Activated naive CD8-positive, alpha-beta T cell treated with anti-CD3 and anti-CD28 coated beads, Interleukin-2, amount 10 ng/mL, durations not matched to agents 7 days and 5 days (primary cell): Measurements from ENCODE around the gene KIFBP. TPM values are rescaled to one million over a fixed set of nuclear protein-coding genes. Genes with fewer than 3 reads are reported as not detected.

ENCODE experiments used
- ATAC-seq: fragments of 150-1000 bp; cut with Tn5 transposase; one replicate; pipeline ENCODE4 v1.10.0; 2021; ENCODE audit warnings: low read depth, moderate library complexity
- POLR2A ChIA-PET: fragments of 350-600 bp; sonication (Branson Sonifier 250); formaldehyde crosslinking; loops from one replicate; lab custom pipeline; 2021; ENCODE audit warnings: antibody characterized with exemption; lab: Charles Lee
- DNase-seq: peaks from one replicate; pipeline ENCODE4 v3.0.0; 2021
- H3K27ac Mint-ChIP-seq: one replicate; pipeline ENCODE4 v1.8.0; 2022; ENCODE audit warnings: mild to moderate bottlenecking, mixed read lengths
- H3K27me3 Mint-ChIP-seq: one replicate; pipeline ENCODE4 v1.8.0; 2022; ENCODE audit warnings: mild to moderate bottlenecking, moderate library complexity, mixed read lengths
- H3K36me3 Mint-ChIP-seq: one replicate; pipeline ENCODE4 v1.8.0; 2021; ENCODE audit warnings: mild to moderate bottlenecking, mixed read lengths
- H3K4me1 Mint-ChIP-seq: one replicate; pipeline ENCODE4 v1.8.0; 2021; ENCODE audit warnings: mixed read lengths
- H3K4me3 Mint-ChIP-seq: one replicate; pipeline ENCODE4 v1.8.0; 2022; ENCODE audit warnings: mild to moderate bottlenecking, moderate library complexity, mixed read lengths
- H3K9me3 Mint-ChIP-seq: one replicate; pipeline ENCODE4 v1.8.0; 2021; ENCODE audit warnings: mixed read lengths
- total RNA-seq, 2 experiments: library from RNA; stranded (reverse); gene quantifications; one replicate each; pipeline ENCODE4 v1.2.3, GENCODE V29; 2021

The KIFBP gene
- total RNA-seq, 2 experiments from 2014 or later, result 13.7 TPM

DNA sequence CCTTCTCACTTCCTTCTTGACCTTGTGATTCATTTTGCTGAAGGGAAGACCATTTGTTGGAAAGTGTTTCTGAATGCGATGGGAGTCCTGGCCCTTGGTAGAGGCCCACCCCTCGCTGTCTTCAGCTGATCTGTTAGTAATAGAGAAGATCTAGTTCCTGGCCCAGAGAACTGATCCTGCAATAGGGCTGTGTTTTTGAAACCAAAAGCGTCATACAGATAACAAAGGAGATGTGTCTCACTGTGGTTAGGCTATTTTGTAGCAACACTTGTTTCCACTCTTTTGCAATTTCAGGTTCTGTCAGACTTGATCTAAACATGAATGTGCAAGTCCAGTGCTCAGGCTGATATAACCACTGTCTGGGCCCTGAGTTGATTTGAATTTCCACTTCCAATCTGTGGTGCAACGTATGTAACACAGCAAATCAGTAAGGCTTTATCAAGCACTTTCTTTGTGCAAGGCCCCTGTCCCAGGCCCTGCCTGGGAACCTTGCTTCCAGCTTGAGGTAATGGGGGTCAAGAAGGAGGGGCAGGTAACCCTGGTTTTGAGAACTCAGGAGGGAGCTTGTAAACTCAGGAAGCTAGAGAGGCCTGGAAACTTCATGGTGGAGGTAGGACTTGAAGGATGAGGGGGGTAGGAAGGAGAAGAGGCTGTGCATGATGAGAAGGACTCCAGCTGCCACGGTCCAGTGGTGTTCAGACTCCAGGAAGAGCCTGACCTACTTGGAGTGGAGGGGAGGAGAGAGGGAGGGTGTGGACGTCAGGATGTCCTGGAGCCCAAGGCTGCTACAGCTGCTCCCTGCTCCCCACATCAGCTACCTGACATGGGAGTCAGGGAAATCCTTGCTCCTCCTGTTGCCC lies 57.1 kb downstream of the KIFBP start:
- POLR2A ChIA-PET, result interaction anchor here (0.8 to 3.0 kb wide), 5 partner anchors 9 to 44 kb away, joined by 3 to 21 read pairs (median 3); partner anchors contain the start of gene SRGN
- H3K27ac Mint-ChIP-seq, result peak overlapping the region; percentile 90
- DNase-seq, result peak; percentile 43
- ATAC-seq, result peak; percentile 63
- H3K9me3 Mint-ChIP-seq, result no peaks in the 10 kb centered on the region
- H3K4me3 Mint-ChIP-seq, result peak overlapping the region; percentile 58
- H3K4me1 Mint-ChIP-seq, result peaks cover 25% of the 10 kb centered on the region
- H3K27me3 Mint-ChIP-seq, result no peaks in the 10 kb centered on the region
- H3K36me3 Mint-ChIP-seq, result no peaks in the 10 kb centered on the region

DNA sequence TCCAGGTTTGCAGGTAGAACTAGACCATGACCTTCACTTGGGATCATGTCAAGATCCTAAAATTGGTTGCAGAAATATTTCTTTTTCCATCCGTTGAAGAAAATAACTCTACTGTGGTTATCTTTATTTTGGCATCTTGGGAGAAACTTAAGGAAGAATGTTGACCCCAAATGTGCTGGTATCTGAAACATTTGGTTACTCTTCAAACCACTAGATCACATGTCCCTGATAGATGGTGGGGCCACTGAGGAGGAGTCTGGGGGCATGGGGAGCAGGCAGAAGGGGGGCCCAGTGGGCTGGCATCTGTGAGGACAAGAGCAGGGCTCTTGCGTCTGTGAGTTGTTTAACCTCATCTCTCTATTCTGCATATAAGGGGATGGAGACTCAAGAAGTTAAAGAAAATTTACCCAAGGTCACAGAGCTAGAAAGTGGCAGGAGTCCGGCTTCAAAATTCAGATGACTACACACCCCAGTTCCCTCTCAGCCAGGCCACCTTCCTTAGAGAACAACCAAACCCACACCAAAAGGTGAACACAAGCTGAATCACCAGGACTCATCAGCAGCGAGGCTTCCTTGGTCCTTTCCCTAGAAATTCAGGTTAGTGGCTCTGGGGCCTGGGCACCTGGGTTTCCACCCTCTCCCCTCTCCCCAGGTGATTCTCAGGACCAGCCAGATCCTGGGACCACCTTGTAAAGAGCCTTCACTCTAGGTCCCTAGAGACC lies 58.7 kb downstream of the KIFBP start:
- POLR2A ChIA-PET, result no interaction called here
- DNase-seq (no peak), ATAC-seq (no peak)
- Mint-ChIP-seq H3K4me3 (no peak overlapping the region), H3K36me3 (no peaks in the 10 kb centered on the region), H3K27me3 (no peaks in the 10 kb centered on the region), H3K4me1 (peaks cover 35% of the 10 kb centered on the region), H3K9me3 (no peaks in the 10 kb centered on the region), H3K27ac (peak overlapping the region; percentile 43)

DNA sequence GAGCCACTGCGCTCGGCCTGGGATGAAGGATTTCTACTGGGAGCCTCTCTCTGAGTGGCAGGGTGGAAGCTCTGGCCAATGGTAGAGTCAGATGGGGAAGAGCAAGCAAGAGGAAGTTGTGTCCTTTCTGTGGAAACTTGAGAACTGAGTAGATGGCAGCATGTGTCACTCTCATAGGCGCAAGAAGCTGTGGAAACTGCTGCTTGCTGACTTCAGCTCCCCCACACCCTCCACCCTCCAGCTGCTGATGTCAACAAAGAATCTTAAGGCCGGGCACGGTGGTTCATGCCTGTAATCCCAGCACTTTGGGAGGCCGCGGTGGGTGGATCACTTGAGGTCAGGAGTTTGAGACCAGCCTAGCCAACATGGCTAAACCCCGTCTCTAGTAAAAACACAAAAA lies 59.5 kb downstream of the KIFBP start:
- ATAC-seq (no peak), DNase-seq (no peak)
- Mint-ChIP-seq H3K4me3 (no peak overlapping the region), H3K27ac (no peak overlapping the region), H3K4me1 (peaks cover 43% of the 10 kb centered on the region), H3K9me3 (no peaks in the 10 kb centered on the region), H3K36me3 (no peaks in the 10 kb centered on the region), H3K27me3 (no peaks in the 10 kb centered on the region)
- POLR2A ChIA-PET, result interaction anchor here (1.6 kb wide), 1 partner anchor 44 kb away, joined by 3 read pairs; no protein-coding TSS in a partner anchor

DNA sequence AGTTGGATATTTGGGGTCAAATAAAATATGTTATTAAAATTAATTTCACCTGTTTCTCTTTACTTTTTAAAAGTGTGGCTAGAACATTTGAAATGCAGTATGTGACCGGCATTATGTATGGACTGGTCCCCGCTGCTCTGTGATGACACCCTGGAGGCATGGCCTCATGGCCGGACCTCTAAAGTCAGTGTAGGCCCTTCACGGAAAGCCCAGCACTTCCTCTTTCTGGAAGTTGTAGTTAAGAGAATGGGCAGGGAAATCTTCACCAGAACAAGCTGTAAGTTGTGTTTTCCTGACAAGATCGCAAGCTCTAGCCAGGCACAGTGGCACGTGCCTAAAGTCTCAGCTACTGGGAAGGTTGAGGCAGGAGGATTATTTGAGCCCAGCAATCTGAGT lies 61.0 kb downstream of the KIFBP start:
- Mint-ChIP-seq H3K9me3 (no peaks in the 10 kb centered on the region), H3K4me1 (peaks cover 41% of the 10 kb centered on the region), H3K36me3 (no peaks in the 10 kb centered on the region), H3K27ac (peak overlapping the region; percentile 68), H3K4me3 (no peak overlapping the region), H3K27me3 (no peaks in the 10 kb centered on the region)
- POLR2A ChIA-PET, result interaction anchor here (0.5 to 1.6 kb wide), 3 partner anchors 39 to 276 kb away, joined by 3 read pairs; partner anchors contain the start of gene SRGN
- ATAC-seq, result no peak
- DNase-seq, result no peak

DNA sequence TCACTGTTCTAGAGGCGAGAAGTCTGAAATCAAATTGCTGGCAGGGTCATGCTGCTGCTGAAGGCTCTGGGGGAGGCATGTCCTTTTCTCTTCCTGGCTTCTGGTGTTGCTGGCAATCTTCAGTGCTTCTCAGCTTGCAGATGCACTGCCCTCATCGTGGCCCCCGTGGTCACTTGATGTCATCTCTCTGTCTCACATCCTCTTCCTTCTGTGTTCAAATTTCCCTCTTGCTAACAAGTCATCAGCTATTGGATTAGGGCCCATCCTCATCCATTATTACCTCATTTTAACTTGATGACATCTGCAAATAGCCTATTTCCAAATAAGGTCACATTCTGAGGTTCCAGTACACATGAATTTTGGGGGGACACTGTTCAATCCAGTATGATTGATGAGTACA lies 62.7 kb downstream of the KIFBP start:
- POLR2A ChIA-PET, result interaction anchor here (0.6 to 2.5 kb wide), 5 partner anchors 14 to 78 kb away, joined by 3 to 10 read pairs (median 5); partner anchors contain the start of gene SRGN
- Mint-ChIP-seq H3K27me3 (no peaks in the 10 kb centered on the region), H3K9me3 (no peaks in the 10 kb centered on the region), H3K36me3 (no peaks in the 10 kb centered on the region), H3K27ac (peak overlapping the region; percentile 83), H3K4me3 (peak overlapping the region; percentile 44), H3K4me1 (peaks cover 43% of the 10 kb centered on the region)
- DNase-seq, result peak; percentile 50
- peak; percentile 85 for ATAC-seq

DNA sequence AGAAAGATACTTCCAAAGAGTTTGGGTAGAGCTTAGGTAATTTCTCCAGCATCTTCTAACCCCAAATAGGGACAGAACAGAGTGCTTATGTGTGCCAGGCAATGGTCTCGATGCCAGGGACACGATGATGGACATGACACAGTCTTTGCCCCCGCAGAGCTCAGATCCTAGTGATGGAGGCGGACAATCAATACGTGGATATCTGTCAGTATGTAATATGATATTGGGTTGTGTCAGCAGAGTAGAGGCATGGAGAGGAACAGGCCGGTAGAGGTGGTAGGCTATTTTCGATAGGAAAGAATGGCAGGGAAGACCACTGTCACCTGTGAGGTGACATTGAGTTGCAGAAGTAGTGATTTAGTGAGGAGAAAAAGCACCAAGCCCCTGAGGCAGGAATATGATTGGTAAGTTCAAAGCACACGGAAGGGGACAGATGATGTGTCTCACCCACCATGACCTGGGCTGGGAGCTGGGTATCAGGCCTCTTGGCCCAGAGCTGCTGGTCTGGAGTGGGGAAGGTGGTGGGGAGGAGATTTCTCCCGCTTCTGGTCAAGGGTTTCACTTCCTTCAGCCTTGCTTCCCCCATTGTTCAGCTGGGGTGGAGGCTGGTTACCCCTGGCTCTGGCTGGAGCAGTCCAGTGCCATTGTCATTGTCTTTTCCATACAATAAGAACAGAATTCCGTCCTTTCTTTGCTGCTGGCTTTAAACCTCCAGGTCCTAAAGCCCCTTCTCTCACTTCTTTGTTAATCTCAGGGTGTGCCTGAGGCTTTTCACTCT lies 63.3 kb downstream of the KIFBP start:
- H3K36me3 Mint-ChIP-seq, result no peaks in the 10 kb centered on the region
- H3K9me3 Mint-ChIP-seq, result no peaks in the 10 kb centered on the region
- H3K27me3 Mint-ChIP-seq, result no peaks in the 10 kb centered on the region
- no peak for DNase-seq
- H3K4me1 Mint-ChIP-seq, result peaks cover 48% of the 10 kb centered on the region
- peak overlapping the region; percentile 44 for H3K4me3 Mint-ChIP-seq
- ATAC-seq, result no peak
- H3K27ac Mint-ChIP-seq, result peak overlapping the region; percentile 83
- POLR2A ChIA-PET, result interaction anchor here (0.6 to 2.5 kb wide), 5 partner anchors 8 to 39 kb away, joined by 3 to 10 read pairs (median 5); partner anchors contain the start of gene SRGN

DNA sequence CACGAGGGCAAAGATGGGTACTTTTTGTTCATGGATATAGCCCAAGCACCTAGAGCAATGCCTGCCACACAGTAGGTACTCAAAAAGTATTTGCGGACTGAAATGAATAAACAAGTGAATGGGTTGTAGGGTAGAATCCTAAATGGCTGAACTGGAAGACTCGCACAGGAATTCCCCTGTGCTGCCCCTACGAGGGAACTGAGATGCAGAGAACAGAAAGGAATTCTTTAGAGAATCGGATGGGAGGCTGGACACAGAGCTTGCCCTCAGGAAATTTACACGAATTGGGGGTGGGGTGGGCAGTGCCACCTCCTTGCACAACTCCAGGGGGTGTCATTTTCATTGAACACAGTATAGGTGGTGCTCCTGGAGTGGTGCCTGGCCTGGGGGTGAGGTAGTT lies 64.1 kb downstream of the KIFBP start:
- peak overlapping the region; percentile 12 for H3K27ac Mint-ChIP-seq
- H3K36me3 Mint-ChIP-seq, result no peaks in the 10 kb centered on the region
- DNase-seq (no peak), ATAC-seq (no peak)
- POLR2A ChIA-PET, result interaction anchor here (1.0 to 2.5 kb wide), 3 partner anchors 9 to 35 kb away, joined by 4 to 10 read pairs (median 8); partner anchors contain the start of gene SRGN
- no peaks in the 10 kb centered on the region for H3K27me3 Mint-ChIP-seq
- H3K9me3 Mint-ChIP-seq, result no peaks in the 10 kb centered on the region
- no peak overlapping the region for H3K4me3 Mint-ChIP-seq
- peaks cover 56% of the 10 kb centered on the region for H3K4me1 Mint-ChIP-seq

DNA sequence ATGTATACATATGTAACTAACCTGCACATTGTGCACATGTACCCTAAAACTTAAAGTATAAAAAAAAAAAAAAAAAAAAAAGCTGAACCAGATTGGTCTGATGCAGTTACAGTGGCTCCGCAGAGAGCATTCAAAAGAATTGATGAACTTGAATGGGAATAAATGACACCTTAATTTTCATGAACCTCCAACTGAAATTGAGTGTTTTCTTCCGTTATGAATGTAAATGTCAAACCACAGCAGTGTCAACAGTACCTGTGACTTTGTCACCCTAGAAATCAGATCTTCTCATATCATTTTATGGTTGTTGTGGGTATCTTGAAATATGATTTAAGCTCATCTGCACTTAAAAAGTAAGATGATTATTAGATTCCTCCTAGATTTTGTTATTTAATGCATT lies 66.6 kb downstream of the KIFBP start:
- DNase-seq (no peak), ATAC-seq (no peak)
- peak overlapping the region; percentile 75 for H3K27ac Mint-ChIP-seq
- peak overlapping the region; percentile 30 for H3K4me3 Mint-ChIP-seq
- H3K36me3 Mint-ChIP-seq, result no peaks in the 10 kb centered on the region
- H3K9me3 Mint-ChIP-seq, result no peaks in the 10 kb centered on the region
- H3K27me3 Mint-ChIP-seq, result no peaks in the 10 kb centered on the region
- POLR2A ChIA-PET, result interaction anchor here (0.7 to 1.8 kb wide), 3 partner anchors 9 to 174 kb away, joined by 3 to 9 read pairs (median 3); partner anchors contain the start of gene SRGN
- peaks cover 54% of the 10 kb centered on the region for H3K4me1 Mint-ChIP-seq

DNA sequence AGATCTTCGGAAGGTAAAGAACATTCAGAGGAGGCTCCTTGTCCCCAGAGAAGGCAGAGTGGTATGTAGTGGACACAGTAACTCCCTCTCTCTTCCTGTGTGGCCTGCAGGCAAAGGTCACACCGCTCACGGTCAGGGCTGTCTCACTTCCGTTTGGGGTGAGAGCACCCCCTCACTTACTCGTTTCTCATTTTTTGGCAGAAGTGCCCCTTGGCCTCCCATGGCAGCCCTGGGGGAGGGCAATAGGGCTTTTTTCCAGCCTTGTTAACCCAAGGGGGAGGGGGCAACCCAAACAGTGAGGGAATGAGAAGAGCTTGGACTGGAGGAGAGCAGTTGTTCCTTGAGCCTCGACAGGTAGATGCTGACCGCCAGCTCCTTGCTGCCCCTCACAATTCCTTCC lies 67.5 kb downstream of the KIFBP start:
- H3K36me3 Mint-ChIP-seq, result no peaks in the 10 kb centered on the region
- no peak for DNase-seq
- POLR2A ChIA-PET, result interaction anchor here (0.9 to 1.8 kb wide), 2 partner anchors 28 to 32 kb away, joined by 3 to 9 read pairs; partner anchors contain the start of gene SRGN
- H3K4me1 Mint-ChIP-seq, result peaks cover 54% of the 10 kb centered on the region
- peak overlapping the region; percentile 75 for H3K27ac Mint-ChIP-seq
- ATAC-seq, result no peak
- H3K4me3 Mint-ChIP-seq, result no peak overlapping the region
- H3K27me3 Mint-ChIP-seq, result no peaks in the 10 kb centered on the region
- H3K9me3 Mint-ChIP-seq, result no peaks in the 10 kb centered on the region

DNA sequence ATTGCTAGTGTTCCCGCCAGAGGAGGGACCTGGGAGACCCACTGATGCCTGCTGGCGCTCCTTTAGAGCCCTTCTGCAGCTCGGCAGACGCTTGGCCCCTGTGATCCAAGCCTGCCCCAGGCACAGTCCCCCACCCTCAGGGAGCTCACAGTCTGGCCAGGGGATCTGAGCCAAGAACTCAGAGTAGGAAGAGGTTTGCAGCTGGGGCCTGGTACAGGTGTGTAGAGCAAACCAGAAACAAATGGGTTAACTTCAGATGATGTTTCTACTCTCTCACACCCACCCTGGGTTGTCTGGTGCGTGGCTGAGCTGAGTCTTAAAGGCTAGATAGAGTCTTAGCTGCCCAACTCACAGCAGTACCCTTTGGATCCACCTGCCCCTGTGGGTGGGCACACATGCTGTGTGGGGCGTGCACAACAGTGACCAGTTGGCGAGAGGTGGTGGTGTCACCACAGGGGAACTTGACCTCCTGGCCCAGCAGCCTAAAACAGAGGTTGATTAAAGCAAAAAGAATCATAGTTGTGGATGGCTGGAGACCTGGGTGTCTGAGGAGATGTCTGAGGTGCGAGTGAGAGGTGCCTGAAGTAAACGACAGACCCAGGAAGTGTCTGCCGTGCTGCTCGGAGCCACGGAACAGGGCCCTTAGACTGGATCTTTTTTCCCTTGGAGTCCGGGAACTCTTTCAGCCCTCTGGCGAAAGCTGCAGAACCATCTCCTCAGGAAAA lies 68.1 kb downstream of the KIFBP start:
- H3K4me1 Mint-ChIP-seq, result peaks cover 54% of the 10 kb centered on the region
- no peak for ATAC-seq
- no peaks in the 10 kb centered on the region for H3K9me3 Mint-ChIP-seq
- H3K36me3 Mint-ChIP-seq, result no peaks in the 10 kb centered on the region
- POLR2A ChIA-PET, result interaction anchor here (0.9 to 1.8 kb wide), 3 partner anchors 9 to 31 kb away, joined by 3 to 9 read pairs (median 3); partner anchors contain the start of gene SRGN
- DNase-seq, result no peak
- H3K27ac Mint-ChIP-seq, result peak overlapping the region; percentile 80
- H3K4me3 Mint-ChIP-seq, result peak overlapping the region; percentile 64
- H3K27me3 Mint-ChIP-seq, result no peaks in the 10 kb centered on the region

DNA sequence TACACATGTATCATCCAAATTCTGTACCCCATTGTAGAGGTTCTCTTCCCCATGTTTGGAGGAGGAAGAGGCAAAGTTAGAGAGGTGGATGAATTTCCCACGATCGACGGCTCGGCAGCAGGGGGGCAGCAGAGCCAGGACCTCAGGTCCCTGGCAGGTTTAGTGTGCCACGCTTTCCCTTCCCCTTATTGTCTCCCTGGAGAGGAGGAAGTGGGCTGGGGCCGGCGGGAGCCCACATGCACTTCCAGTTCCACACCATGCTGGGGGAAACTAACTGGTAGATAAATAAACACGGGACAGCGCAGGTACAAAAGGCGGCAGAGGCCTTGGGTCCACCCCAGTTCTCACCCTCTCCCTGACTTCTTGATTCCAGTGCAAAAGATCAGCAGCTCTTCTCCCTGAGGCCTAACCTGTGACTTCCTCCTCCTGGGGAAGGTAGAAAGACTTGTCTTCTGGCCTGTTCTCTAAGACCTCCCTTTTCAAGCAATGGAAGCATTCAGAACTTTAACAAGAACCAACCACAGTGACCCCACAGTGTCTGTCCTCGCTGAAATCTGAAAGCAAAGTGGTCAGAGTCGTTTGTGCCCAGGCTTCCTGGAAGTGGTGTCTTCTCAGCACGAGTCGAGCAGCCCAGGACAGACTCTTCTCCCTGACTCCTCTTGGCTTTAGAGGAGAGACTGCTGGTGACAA lies 68.8 kb downstream of the KIFBP start:
- no peaks in the 10 kb centered on the region for H3K9me3 Mint-ChIP-seq
- peak; percentile 40 for ATAC-seq

More for the DNA sequence above, 68.8 kb downstream of the KIFBP start:
- peak overlapping the region; percentile 64 for H3K4me3 Mint-ChIP-seq
- no peaks in the 10 kb centered on the region for H3K36me3 Mint-ChIP-seq
- DNase-seq, result peak; percentile 42
- peaks cover 56% of the 10 kb centered on the region for H3K4me1 Mint-ChIP-seq
- H3K27ac Mint-ChIP-seq, result peak overlapping the region; percentile 80
- POLR2A ChIA-PET, result interaction anchor here (0.5 to 1.8 kb wide), 3 partner anchors 9 to 109 kb away, joined by 3 to 9 read pairs (median 3); partner anchors contain the start of gene SRGN
- no peaks in the 10 kb centered on the region for H3K27me3 Mint-ChIP-seq
